WTC11 (cell line): ENCODE measurements around the gene KRTAP10-3.

Experiments used
- FOXK1 ChIP-seq: sonication (generic); formaldehyde crosslinking; IDR thresholded peaks from 2 replicates; pipeline ENCODE4 v1.8.0; 2022; ENCODE audit warnings: mild to moderate bottlenecking, moderate library complexity, missing genetic modification reagents
- FOXP1 ChIP-seq: sonication (generic); formaldehyde crosslinking; IDR thresholded peaks from 2 replicates; pipeline ENCODE4 v1.8.0; 2022; ENCODE audit warnings: missing genetic modification reagents, mild to moderate bottlenecking, moderate library complexity, borderline replicate concordance
- IRF2 ChIP-seq: sonication (generic); formaldehyde crosslinking; IDR thresholded peaks from 2 replicates; pipeline ENCODE4 v1.8.0; 2022; ENCODE audit warnings: low read depth, missing genetic modification reagents, borderline replicate concordance
- NR2C2 ChIP-seq: sonication (generic); formaldehyde crosslinking; IDR thresholded peaks from 2 replicates; pipeline ENCODE4 v1.8.0; 2022; ENCODE audit warnings: mild to moderate bottlenecking, missing genetic modification reagents
- NR3C1 ChIP-seq: sonication (generic); formaldehyde crosslinking; conservative IDR thresholded peaks from 2 replicates; pipeline ENCODE4 v1.8.1; 2023; ENCODE audit warnings: low read depth, mild to moderate bottlenecking, missing genetic modification reagents
- SP1 ChIP-seq: sonication (generic); formaldehyde crosslinking; conservative IDR thresholded peaks from 2 replicates; pipeline ENCODE4 v1.8.1; 2022; ENCODE audit warnings: missing genetic modification reagents
- ZNF416 ChIP-seq: fragments of 250-450 bp; sonication (Bioruptor Pico); IDR thresholded peaks from 2 replicates; pipeline ENCODE4 v1.9.0; 2021; ENCODE audit warnings: mild to moderate bottlenecking, inconsistent platforms
- ZNF423 ChIP-seq: fragments of 250-450 bp; sonication (Bioruptor Pico); IDR thresholded peaks from 2 replicates; pipeline ENCODE4 v2.1.2; 2022; ENCODE audit warnings: mild to moderate bottlenecking, moderate library complexity
- TF ChIP-seq, protein P1 (sequence below): fragments of 200-600 bp; IDR thresholded peaks from 2 replicates; pipeline ENCODE4 v1.8.0; 2022; ENCODE audit warnings: antibody characterized with exemption

DNA sequence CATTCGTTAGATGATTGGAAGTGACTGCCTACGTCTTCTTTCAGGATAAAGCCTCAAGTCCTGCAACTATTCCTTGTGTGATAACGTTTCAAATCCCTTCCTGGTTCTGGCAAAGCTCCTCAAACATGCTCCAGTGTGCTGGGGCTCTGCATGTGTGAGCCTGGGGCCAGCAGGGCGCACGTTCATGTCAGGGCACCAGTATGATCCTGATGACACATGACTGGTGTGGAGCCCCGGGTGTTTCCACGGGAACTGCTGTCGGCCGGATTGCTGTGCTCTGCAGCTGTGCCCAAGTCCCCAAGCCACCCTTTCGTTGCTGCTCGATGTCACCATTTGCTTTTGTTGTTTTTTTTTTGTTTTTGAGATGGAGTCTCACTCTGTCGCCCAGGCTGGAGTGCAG, 39.9 kb downstream of the KRTAP10-3 start:
- TF ChIP-seq FOXP1 (CRISPR knock-in tag) (no peak), NR3C1 (CRISPR knock-in tag) (no peak), FOXK1 (no peak), NR2C2 (CRISPR knock-in tag) (no peak), SP1 (no peak), ZNF423 (CRISPR knock-in tag) (no peak), ZNF416 (CRISPR knock-in tag) (no peak), IRF2 (CRISPR knock-in tag) (no peak)
- TF ChIP-seq, protein P1, sequence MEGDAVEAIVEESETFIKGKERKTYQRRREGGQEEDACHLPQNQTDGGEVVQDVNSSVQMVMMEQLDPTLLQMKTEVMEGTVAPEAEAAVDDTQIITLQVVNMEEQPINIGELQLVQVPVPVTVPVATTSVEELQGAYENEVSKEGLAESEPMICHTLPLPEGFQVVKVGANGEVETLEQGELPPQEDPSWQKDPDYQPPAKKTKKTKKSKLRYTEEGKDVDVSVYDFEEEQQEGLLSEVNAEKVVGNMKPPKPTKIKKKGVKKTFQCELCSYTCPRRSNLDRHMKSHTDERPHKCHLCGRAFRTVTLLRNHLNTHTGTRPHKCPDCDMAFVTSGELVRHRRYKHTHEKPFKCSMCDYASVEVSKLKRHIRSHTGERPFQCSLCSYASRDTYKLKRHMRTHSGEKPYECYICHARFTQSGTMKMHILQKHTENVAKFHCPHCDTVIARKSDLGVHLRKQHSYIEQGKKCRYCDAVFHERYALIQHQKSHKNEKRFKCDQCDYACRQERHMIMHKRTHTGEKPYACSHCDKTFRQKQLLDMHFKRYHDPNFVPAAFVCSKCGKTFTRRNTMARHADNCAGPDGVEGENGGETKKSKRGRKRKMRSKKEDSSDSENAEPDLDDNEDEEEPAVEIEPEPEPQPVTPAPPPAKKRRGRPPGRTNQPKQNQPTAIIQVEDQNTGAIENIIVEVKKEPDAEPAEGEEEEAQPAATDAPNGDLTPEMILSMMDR = no peak
